GM12872 (cell line): ENCODE data around the gene TIMELESS.

Source experiments
- TF ChIP-seq, protein P1 (sequence below): IDR thresholded peaks from 3 replicates; pipeline ENCODE4 v1.5.1; 2011; ENCODE audit warnings: low read depth, mild to moderate bottlenecking, low read length, moderate library complexity; ENCODE audit not compliant: insufficient read depth

Gene TIMELESS

DNA sequence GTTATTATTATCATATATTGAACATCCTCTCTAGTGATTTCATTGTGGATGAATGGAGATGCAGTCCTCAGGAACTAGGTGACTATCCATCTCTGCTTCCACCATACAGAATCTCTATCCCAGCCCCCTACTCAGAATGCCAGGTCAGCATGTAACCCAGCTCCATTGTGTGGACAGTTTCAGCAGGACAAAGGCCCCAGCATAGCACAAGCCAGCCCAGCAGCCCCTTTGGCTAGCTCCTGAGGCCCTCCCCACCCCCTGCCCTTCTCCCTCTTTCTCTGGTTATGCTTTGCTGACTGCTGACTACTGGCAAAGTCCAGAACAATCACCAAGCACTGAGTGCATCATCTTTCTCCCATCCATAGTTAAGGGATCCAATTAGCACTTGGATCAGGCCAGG lies 13.3 kb upstream of the TIMELESS start:
- TF ChIP-seq, protein P1, sequence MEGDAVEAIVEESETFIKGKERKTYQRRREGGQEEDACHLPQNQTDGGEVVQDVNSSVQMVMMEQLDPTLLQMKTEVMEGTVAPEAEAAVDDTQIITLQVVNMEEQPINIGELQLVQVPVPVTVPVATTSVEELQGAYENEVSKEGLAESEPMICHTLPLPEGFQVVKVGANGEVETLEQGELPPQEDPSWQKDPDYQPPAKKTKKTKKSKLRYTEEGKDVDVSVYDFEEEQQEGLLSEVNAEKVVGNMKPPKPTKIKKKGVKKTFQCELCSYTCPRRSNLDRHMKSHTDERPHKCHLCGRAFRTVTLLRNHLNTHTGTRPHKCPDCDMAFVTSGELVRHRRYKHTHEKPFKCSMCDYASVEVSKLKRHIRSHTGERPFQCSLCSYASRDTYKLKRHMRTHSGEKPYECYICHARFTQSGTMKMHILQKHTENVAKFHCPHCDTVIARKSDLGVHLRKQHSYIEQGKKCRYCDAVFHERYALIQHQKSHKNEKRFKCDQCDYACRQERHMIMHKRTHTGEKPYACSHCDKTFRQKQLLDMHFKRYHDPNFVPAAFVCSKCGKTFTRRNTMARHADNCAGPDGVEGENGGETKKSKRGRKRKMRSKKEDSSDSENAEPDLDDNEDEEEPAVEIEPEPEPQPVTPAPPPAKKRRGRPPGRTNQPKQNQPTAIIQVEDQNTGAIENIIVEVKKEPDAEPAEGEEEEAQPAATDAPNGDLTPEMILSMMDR: no peak

DNA sequence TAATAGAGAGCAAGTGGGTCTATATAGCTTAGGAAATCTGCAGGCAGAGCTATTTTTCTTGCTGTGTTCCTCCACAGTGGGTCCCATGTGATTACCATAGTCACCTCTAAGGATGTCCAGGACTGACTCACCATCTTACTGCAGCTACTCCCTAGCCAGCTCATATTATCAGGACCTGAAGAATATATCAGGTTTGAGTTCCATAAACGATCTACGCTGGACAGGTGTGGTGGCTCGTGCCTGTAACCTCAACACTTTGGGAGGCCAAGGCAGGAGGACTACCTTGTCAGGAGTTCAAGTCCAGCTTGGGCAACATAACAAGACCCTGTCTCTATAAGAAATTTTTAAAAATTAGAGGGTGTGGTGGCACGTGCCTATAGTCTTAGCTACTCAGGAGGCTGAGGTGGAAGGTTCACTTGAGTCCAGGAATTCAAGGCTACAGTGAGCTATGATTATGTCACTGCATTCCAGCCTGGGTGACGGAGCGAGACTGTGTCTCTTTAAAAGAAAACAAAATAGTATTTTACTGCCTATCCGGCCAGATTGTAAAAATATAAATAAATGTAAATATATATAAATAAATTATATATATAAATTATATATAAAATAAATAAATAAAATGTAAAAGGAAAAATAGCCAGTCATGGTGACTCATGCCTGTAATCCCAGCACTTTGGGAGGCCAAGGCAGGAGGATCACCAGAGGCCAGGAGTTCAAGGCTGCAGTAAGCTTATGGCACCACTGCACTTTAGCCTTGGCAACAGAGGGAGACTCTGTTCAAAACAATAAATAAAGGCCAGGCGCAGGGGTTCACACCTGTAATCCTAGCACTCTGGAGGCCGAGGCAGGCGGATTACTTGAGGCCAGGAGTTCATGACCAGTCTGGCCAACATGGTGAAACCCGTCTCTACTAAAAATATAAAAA lies 12.3 kb upstream of the TIMELESS start:
- TF ChIP-seq, protein P1: no peak

DNA sequence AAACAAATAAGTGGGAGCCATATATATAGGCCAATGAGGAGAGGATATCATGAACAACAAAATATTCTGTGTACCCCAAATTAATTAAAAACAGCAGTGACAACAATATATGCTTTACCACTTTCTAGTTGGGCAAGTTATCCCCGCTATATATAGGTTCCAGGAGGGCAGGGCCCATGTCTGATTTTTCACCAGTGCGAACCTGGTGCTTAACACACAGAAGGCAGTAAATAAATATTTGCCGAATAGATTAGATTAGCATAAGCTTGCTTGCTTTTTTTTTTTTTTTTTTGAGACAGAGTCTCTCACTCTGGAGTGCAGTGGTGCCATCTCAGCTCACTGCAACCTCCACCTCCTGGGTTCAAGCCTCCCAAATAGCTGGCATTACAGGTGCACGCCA lies 8.6 kb upstream of the TIMELESS start:
- TF ChIP-seq, protein P1: no peak

DNA sequence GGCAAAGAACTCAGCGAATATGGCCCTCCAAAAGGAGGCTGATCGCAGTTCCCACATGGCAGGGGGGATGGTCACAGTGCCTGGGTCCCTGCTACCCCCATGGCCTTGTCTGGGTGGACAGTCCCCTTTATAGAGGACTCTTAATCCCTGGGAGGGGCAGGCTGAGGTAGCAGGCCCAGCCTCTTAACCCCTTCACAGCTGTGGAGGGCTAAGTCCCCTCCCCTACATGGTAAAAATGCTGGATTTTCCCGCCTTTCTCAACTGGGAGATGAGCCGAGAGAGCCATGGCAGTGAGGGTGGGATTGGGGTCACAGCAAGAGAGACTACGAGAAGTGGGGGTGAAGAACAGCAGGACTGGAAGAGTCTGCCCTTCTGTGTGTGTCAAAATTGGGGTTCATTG lies 5.3 kb upstream of the TIMELESS start, which contains the start of gene MIP:
Gene MIP (minus strand): TSS at position 101 of the 400 bp plus-strand sequence. CDS start 44 bp downstream, at position 57.
- TF ChIP-seq, protein P1: no peak

DNA sequence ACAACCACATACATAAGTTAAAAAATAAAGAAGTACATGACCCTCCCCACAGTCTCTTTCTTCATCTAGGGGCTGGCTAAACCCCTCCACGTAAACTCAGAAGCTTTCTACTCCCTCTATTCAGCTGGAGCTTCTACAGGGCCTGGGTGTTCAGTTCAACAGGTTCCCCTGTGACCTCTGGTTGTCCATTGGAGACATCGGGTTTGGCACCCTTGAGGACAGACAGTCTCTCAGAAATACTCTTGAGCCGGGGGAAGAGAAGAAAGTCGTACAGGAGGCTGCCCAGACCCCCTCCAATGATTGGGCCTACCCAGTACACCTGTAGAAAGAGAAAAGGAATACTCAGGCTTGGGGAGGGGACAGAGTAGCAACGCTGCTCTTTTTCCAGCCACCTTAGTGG lies 1.9 kb upstream of the TIMELESS start:
- TF ChIP-seq, protein P1: no peak

DNA sequence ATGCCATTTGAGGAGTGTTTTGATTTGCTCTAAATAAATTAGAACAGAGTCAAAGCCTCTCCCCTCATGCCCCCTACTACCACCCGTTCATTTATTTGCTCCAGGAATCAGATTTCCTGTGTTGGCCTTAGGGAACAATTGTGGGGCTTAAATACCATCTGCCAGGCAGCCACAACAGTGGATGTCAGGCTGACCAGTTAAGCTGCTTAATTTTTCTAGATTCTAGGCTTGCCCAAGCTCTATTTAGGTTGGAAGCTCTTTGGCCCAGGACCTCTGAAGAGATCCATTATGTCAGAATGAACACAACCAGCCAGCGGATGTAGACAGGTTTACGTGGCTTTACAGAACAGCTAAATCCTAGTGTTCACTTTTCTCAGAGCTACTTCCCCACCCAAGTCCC lies 1.0 kb upstream of the TIMELESS start:
- TF ChIP-seq, protein P1: no peak

DNA sequence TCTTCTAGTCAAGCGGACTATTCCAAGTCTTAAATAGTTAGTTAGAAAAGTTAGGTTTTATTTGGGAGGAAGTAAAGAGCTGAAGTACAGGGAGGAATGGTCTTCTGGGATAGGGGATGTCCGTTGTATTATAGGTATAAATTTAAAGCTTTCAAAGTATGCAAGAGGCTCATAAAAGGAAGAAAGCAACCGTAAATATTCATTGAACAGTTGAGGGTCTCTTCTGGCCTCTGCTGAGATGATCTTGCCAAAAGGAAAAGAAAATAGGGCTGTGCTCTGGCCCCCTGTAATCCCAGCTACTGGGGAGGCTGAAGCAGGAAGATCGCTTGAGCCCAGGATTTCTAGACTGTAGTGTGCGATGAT lies 377 bp upstream of the TIMELESS start:
- TF ChIP-seq, protein P1: no peak
